Measurements from ENCODE around the gene SERINC5. TPM values are rescaled to one million over a fixed set of nuclear protein-coding genes. Genes with fewer than 3 reads are reported as not detected.

The SERINC5 gene
- total RNA-seq, 1 experiment from 2014 or later: 52.3 TPM

- Histone ChIP-seq H3K4ac (ENCODE audit: low read depth, low read length) (no peak overlapping the region), H3K79me1 (ENCODE audit: insufficient read depth, low read depth, low read length, poor library complexity, severe bottlenecking) (no peaks in the 10 kb centered on the region), H4K5ac (ENCODE audit: insufficient read length, low read depth, low read length) (no peak overlapping the region), H4K20me1 (ENCODE audit: control insufficient read depth, insufficient read depth, insufficient read length) (no peaks in the 10 kb centered on the region), H2AFZ (ENCODE audit: low read length) (no peak overlapping the region), H3K14ac (ENCODE audit: insufficient read depth, low read length) (no peak overlapping the region), H3K27ac (ENCODE audit: insufficient read length, low read depth, low read length) (no peak overlapping the region), H3K56ac (ENCODE audit: insufficient read length, low read depth, low read length) (no peak overlapping the region), H3K18ac (ENCODE audit: insufficient read length, low read depth, low read length) (no peak overlapping the region), H3K23me2 (ENCODE audit: insufficient read length, low read depth, low read length, poor library complexity, severe bottlenecking) (no peaks in the 10 kb centered on the region), H2BK120ac (ENCODE audit: low read depth, low read length, poor library complexity, severe bottlenecking) (no peak overlapping the region), H3K79me2 (ENCODE audit: insufficient read depth, low read length) (no peaks in the 10 kb centered on the region), H2BK5ac (ENCODE audit: insufficient read length, low read length) (no peak overlapping the region), H3K9ac (ENCODE audit: extremely low read depth, insufficient read length, low read length) (no peak overlapping the region), H2BK12ac (ENCODE audit: insufficient read length, low read depth, low read length) (no peak overlapping the region), H4K91ac (ENCODE audit: insufficient read length, low read depth, low read length) (no peak overlapping the region), H3T11ph (ENCODE audit: low read length) (no peak overlapping the region), H2BK15ac (ENCODE audit: low read depth, low read length) (no peak overlapping the region), H3K9me3 (ENCODE audit: control insufficient read depth, low read depth, low read length) (no peaks in the 10 kb centered on the region), H4K8ac (replicated peaks; ENCODE audit: insufficient read length, low read depth, low read length) (no peak overlapping the region), H3K4me1 (ENCODE audit: insufficient read depth, low read length) (no peaks in the 10 kb centered on the region), H3K4me2 (ENCODE audit: insufficient read depth, insufficient read length, low read length) (no peak overlapping the region), H3K27me3 (ENCODE audit: insufficient read depth, low read length) (no peaks in the 10 kb centered on the region), H2BK20ac (ENCODE audit: low read depth, low read length, poor library complexity, severe bottlenecking) (no peak overlapping the region), H3K23ac (ENCODE audit: insufficient read length, low read depth, low read length) (no peak overlapping the region), H2AK5ac (ENCODE audit: insufficient read length, low read length) (no peak overlapping the region)
- H3K4me3 Mint-ChIP-seq: no peak overlapping the region
- peaks cover 47 to 80% (median 52%) of the 10 kb centered on the region in 3 experiments for H3K36me3 Mint-ChIP-seq (ENCODE audit: insufficient read depth in 1 of 3, low read depth in 3 of 3)
- H3K4me1 Mint-ChIP-seq: peaks cover 13 to 14% of the 10 kb centered on the region in 2 experiments
- TF ChIP-seq, protein P1, sequence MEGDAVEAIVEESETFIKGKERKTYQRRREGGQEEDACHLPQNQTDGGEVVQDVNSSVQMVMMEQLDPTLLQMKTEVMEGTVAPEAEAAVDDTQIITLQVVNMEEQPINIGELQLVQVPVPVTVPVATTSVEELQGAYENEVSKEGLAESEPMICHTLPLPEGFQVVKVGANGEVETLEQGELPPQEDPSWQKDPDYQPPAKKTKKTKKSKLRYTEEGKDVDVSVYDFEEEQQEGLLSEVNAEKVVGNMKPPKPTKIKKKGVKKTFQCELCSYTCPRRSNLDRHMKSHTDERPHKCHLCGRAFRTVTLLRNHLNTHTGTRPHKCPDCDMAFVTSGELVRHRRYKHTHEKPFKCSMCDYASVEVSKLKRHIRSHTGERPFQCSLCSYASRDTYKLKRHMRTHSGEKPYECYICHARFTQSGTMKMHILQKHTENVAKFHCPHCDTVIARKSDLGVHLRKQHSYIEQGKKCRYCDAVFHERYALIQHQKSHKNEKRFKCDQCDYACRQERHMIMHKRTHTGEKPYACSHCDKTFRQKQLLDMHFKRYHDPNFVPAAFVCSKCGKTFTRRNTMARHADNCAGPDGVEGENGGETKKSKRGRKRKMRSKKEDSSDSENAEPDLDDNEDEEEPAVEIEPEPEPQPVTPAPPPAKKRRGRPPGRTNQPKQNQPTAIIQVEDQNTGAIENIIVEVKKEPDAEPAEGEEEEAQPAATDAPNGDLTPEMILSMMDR (conservative IDR thresholded peaks at IDR 0.05): no peak
- no peaks in the 10 kb centered on the region for H3K27me3 Mint-ChIP-seq (ENCODE audit: low read depth)
- H3K9me3 Mint-ChIP-seq: peaks cover 2 to 10% of the 10 kb centered on the region in 2 experiments; a peak in 3 of 5 replicates
- DNase-seq: no peak
- H3K27ac Mint-ChIP-seq: peak overlapping the region in 1 of 3 experiments; percentile 31; a peak in 2 of 7 replicates
- WGBS (ENCODE audit: extremely low coverage, insufficient read length, low lambda C conversion rate): no CpG with 5 or more reads among the region's 3 CpGs
Observed at GRCh38 chr5:80165452-80165851, 90.4 kb downstream of the SERINC5 start.

All from H9 (cell line).